Heart left ventricle (tissue), 16 donors: ENCODE data around the gene SCAMP3. TPM values are rescaled to one million over a fixed set of nuclear protein-coding genes. Genes with fewer than 3 reads are reported as not detected.

Experiments
- ATAC-seq, 4 donors: fragments of 200-7000 bp; cut with Tn5 transposase; one replicate each; pipeline ENCODE4 v1.9.1; 2020 to 2022; ENCODE audit warnings: moderate library complexity in 4 of 4, mild to moderate bottlenecking in 3 of 4, moderate number of reproducible peaks in 1 of 4
- DNase-seq, 5 donors: peaks; one replicate each; pipeline ENCODE4 v3.0.0-alpha.2; 2020
- H3K27ac ChIP-seq, 12 donors: fragments of 200-600 bp; sonication (generic) in 4 of 12; one replicate each; pipeline versions ENCODE4 v1.5.0 to v1.8.0; 2016 to 2022; ENCODE audit warnings: mild to moderate bottlenecking in 2 of 12
- H3K27me3 ChIP-seq, 9 donors: fragments of 200-600 bp; sonication (generic) in 2 of 9; one replicate each; pipeline versions ENCODE4 v1.5.1 to v1.8.0; 2016 to 2022; ENCODE audit warnings: mild to moderate bottlenecking in 3 of 9
- H3K36me3 ChIP-seq, 9 donors: fragments of 200-600 bp; sonication (generic) in 2 of 9; one replicate each; pipeline versions ENCODE4 v1.5.0 to v1.8.0; 2018 to 2022; ENCODE audit warnings: mild to moderate bottlenecking in 2 of 9
- H3K4me1 ChIP-seq, 12 donors: fragments of 200-600 bp; sonication (generic) in 4 of 12; one replicate each; pipeline versions ENCODE4 v1.5.0 to v1.8.0; 2016 to 2022; ENCODE audit warnings: mild to moderate bottlenecking in 3 of 12
- H3K4me3 ChIP-seq, 12 donors: fragments of 200-600 bp; sonication (generic) in 4 of 12; one replicate each; pipeline versions ENCODE4 v1.5.0 to v1.8.0; 2017 to 2022; ENCODE audit warnings: mild to moderate bottlenecking in 9 of 12, moderate library complexity in 4 of 12
- H3K9me3 ChIP-seq, 12 donors: fragments of 200-600 bp; sonication (generic) in 4 of 12; one replicate each; pipeline versions ENCODE4 v1.5.0 to v1.8.0; 2016 to 2022; ENCODE audit warnings: mild to moderate bottlenecking in 1 of 12
- CTCF ChIP-seq, 12 donors: fragments of 200-600 bp; sonication (generic) in 4 of 12; IDR thresholded peaks; one replicate each; pipeline versions ENCODE4 v1.5.0 to v1.8.0; 2018 to 2022; ENCODE audit warnings: antibody characterized with exemption in 12 of 12, mild to moderate bottlenecking in 5 of 12
- POLR2A ChIP-seq, 2 donors: fragments of 450-650 bp; IDR thresholded peaks; one replicate each; pipeline ENCODE4 v1.6.1; 2017; ENCODE audit warnings: antibody characterized with exemption in 2 of 2, mild to moderate bottlenecking in 2 of 2, moderate library complexity in 2 of 2
- WGBS, 4 donors: extraction: QIAGEN DNeasy Blood & Tissue Kit in 2 of 4; methylation state at CpG; one replicate each; pipeline versions ENCODE4 v1.1.5 to v1.1.7; 2013 to 2018; 5-methylcytosine and 5-hydroxymethylcytosine counted together
- intact Hi-C, 10 donors: fragments of 100-400 bp; cut with DNase I; formaldehyde crosslinking; loops; one replicate each; pipeline versions ENCODE4 v1.11.1 to v1.14.2; 2022
- polyA plus RNA-seq, 2 donors: library from polyadenylated mRNA; stranded (reverse); fragments of 200-250 nt; gene quantifications; one replicate each; pipeline ENCODE4 v1.2.3, GENCODE V29; 2013
- total RNA-seq, 9 donors: library from RNA; depleted of rRNA in 2 of 9; stranded (reverse); fragments of >200 nt in 2 of 9; fragmentation: NEBNext Ultra II Directional in 3 of 9; extraction: Animal tissue kit (Norgen Biotek cat#: 25700) in 3 of 9; gene quantifications; one replicate each; pipeline versions ENCODE4 v1.1.0 to v1.2.4, GENCODE V29; 2016 to 2023
- donor health status: ischemic (EF 13 %, LVEDD 7.1; RV severe dilation, severe dysfunction).
- donor health status: healthy with polysubstance abuse.
- donor health status: DM: no; HTN: yes; CAD: no.
- donor health status: DM: no; HTN: no; CAD: no.
- donor health status: ischemic (EF 25% LVEDD 6.9; RV normal size, moderate dysfunction).
- donor health status: ischemic (EF 25% LVEDD 5.7; RV mildly dilated, moderate dysfunction).
- donor health status: healthy.
- donor health status: DM: yes; HTN: yes; CAD: no.
- donor health status: ischemic (EF 35%, LVEDD 5.7; RV mildly dilated, moderate dysfunction).
- donor health status: nonischemic (EF 11% LVEDD 7.7; RV severe dilation, severe dysfunction).
- donor health status: DM: yes; HTN: yes; CAD: no.
- donor health status: PGD.
- donor health status: ischemic (EF 29% LVEDD 5.4; RV normal size, mild dysfunction).
- donor health status: nonischemic (EF 23%, LVEDD 6.1; RV moderate dilation, normal function).

Gene SCAMP3
- total and polyA plus RNA-seq, 11 donors, result 51.2 to 123 (median 65.8) TPM

DNA sequence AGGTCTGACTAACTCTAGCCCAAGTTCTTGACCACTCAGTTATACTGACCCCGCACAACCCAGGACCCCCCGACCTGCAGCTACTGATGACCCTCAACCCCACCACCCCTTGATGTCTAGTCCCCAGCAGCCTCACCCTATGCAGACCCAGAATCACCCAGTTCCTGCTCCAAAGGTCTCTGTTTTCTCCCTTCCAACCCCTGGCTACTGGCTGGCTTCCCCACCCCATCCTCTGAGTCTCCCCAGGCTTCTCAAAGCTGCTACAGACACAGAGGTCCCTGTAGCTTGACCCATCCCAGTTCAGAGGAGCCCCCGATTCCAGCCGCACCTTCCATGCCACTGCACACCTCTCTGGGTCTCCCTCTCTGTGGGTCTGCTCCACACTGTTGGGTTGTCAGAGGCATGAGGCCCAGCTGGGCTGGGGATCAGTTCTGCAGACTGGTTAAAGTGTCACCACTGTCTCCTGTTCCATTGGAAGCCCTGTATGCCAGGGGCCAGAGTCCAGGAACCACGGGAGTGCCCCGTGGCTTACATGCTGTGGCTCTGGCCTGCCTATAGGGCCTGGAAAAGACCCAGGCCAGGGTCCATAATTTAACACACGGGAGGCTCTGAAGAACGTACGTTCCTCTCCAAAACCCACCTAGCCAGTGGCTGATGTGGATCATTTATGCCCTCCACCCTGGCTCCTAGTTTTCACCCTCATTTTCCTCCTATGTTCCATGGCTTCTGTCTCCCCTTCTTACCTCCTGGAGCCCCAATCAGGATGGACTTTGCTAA lies 38.6 kb upstream of the SCAMP3 start:
- Histone ChIP-seq H3K36me3 (no peaks in the 10 kb centered on the region), H3K27ac (no peak overlapping the region), H3K4me3 (no peak overlapping the region), H3K27me3 (peaks cover 0 to 18% (median 10%) of the 10 kb centered on the region in 9 donors), H3K4me1 (no peaks in the 10 kb centered on the region), H3K9me3 (no peaks in the 10 kb centered on the region)
- intact Hi-C loops, result no loop called here
- ATAC-seq (no peak), DNase-seq (no peak)
- WGBS, 4 donors, result 88 to 94% (median 89%) methylated on average over 9 of the region's 9 CpGs
- TF ChIP-seq POLR2A (IDR thresholded peaks at IDR 0.05) (no peak), CTCF (IDR thresholded peaks at IDR 0.05) (no peak)

GRCh38 chr1:155300024-155300423 lies 37.9 kb upstream of the SCAMP3 start:
- Histone ChIP-seq H3K4me3 (no peak overlapping the region), H3K27ac (no peak overlapping the region), H3K36me3 (no peaks in the 10 kb centered on the region), H3K4me1 (peaks cover 0 to 6% (median 3%) of the 10 kb centered on the region in 12 donors), H3K9me3 (no peaks in the 10 kb centered on the region), H3K27me3 (peaks cover 6 to 25% (median 18%) of the 10 kb centered on the region in 9 donors)
- no peak for ATAC-seq
- 90 to 94% (median 93%) methylated on average over 8 of the region's 8 CpGs for WGBS, 4 donors
- TF ChIP-seq CTCF (IDR thresholded peaks at IDR 0.05) (no peak), POLR2A (IDR thresholded peaks at IDR 0.05) (no peak)
- intact Hi-C loops, result no loop called here
- no peak for DNase-seq

DNA sequence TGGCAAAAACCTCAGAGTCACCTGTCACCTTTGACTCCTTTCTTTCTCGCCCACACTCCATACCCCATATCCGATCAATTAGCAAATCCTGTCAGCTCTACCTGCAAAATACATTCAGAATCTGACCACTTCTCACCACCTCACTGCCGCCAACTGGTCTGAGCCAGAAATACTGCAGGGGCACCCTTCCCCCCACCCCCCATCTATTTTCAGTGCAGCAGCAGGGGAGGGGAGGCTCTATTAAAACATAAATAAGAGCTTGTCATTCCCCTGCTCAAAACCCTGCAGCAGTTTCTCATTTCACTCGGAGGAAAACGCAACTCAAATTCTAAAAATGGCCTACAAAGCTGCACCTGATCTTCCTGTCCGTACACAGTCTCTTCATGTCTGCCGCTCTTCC lies 35.2 kb upstream of the SCAMP3 start:
- H3K36me3 ChIP-seq, result no peaks in the 10 kb centered on the region
- ATAC-seq (no peak), DNase-seq (no peak)
- H3K4me3 ChIP-seq, result no peak overlapping the region
- no peak overlapping the region for H3K27ac ChIP-seq
- TF ChIP-seq POLR2A (IDR thresholded peaks at IDR 0.05) (no peak), CTCF (IDR thresholded peaks at IDR 0.05) (no peak)
- no peaks in the 10 kb centered on the region for H3K9me3 ChIP-seq
- intact Hi-C loops, result no loop called here
- H3K27me3 ChIP-seq, result peaks cover 6 to 41% (median 27%) of the 10 kb centered on the region in 9 donors
- peaks cover 0 to 10% (median 4%) of the 10 kb centered on the region in 12 donors for H3K4me1 ChIP-seq
- WGBS, 4 donors, result 62 to 70% (median 69%) methylated on average over 7 of the region's 7 CpGs

- Histone ChIP-seq H3K9me3 (no peaks in the 10 kb centered on the region), H3K36me3 (no peaks in the 10 kb centered on the region), H3K4me3 (no peak overlapping the region), H3K27me3 (peaks cover 6 to 41% (median 29%) of the 10 kb centered on the region in 9 donors), H3K4me1 (peaks cover 0 to 10% (median 4%) of the 10 kb centered on the region in 12 donors), H3K27ac (no peak overlapping the region)
- intact Hi-C loops, result no loop called here
- TF ChIP-seq CTCF (IDR thresholded peaks at IDR 0.05) (no peak), POLR2A (IDR thresholded peaks at IDR 0.05) (no peak)
- ATAC-seq (no peak), DNase-seq (no peak)
- WGBS, 4 donors, result 77 to 93% (median 85%) methylated on average over 3 of the region's 3 CpGs
These were observed 34.5 kb upstream of the SCAMP3 start for GRCh38 chr1:155296661-155297060.
